ENCODE data around the gene SVBP.

GRCh38 chr1:42757892-42758275 lies 59.3 kb downstream of the SVBP start:
- TF ChIP-seq ZNF48 (tag by site-specific recombination; IDR thresholded peaks at IDR 0.05) (no peak), ZBTB17 (tag by site-specific recombination; IDR thresholded peaks at IDR 0.05) (no peak), CTCF (tag by site-specific recombination; IDR thresholded peaks at IDR 0.05) (no peak), KLF8 (tag by site-specific recombination; IDR thresholded peaks at IDR 0.05) (no peak), BCL11A (tag by site-specific recombination; IDR thresholded peaks at IDR 0.05; ENCODE audit: low read depth) (no peak), ZFP41 (tag by site-specific recombination; IDR thresholded peaks at IDR 0.05; ENCODE audit: borderline replicate concordance) (no peak), ZNF184 (tag by site-specific recombination; IDR thresholded peaks at IDR 0.05) (no peak), ZNF555 (tag by site-specific recombination; conservative IDR thresholded peaks at IDR 0.05) (no peak)
